Lower leg skin (tissue), 3 donors: Measurements from ENCODE around the gene ARHGAP23.

ENCODE experiments used
- CTCF ChIP-seq, 3 donors: fragments of 450-650 bp; IDR thresholded peaks; one replicate each; pipeline ENCODE4 v1.5.1; 2016; ENCODE audit warnings: antibody characterized with exemption in 3 of 3, mild to moderate bottlenecking in 3 of 3, moderate library complexity in 2 of 3
- POLR2A ChIP-seq, 2 donors: fragments of 450-650 bp; IDR thresholded peaks; one replicate each; pipeline ENCODE4 v1.6.1; 2016 to 2017; ENCODE audit warnings: antibody characterized with exemption in 2 of 2, mild to moderate bottlenecking in 1 of 2, moderate library complexity in 1 of 2

- TF ChIP-seq CTCF (IDR thresholded peaks at IDR 0.05) (no peak), POLR2A (IDR thresholded peaks at IDR 0.05) (no peak)
These were observed 41.6 kb downstream of the ARHGAP23 start for GRCh38 chr17:38469875-38470274.
